Left ventricle myocardium inferior (tissue), 1 donor: ENCODE measurements around the gene KDM2A. TPM values are rescaled to one million over a fixed set of nuclear protein-coding genes. Genes with fewer than 3 reads are reported as not detected.
"Not testable (repeated sequence)": the region's sequence is repeated elsewhere in the genome, so short reads cannot be mapped to it uniquely, and the experiment has no call there.

Experiments used
- DNase-seq: peaks from one replicate; pipeline ENCODE4 v3.0.0-alpha.2; 2020
- H3K27ac ChIP-seq: fragments of 200-600 bp; replicated peaks from 2 replicates; pipeline ENCODE4 v1.8.0; 2021
- H3K27me3 ChIP-seq: fragments of 200-600 bp; 2 replicates; pipeline ENCODE4 v1.8.0; 2021; ENCODE audit warnings: low read depth
- H3K36me3 ChIP-seq: fragments of 200-600 bp; 2 replicates; pipeline ENCODE4 v1.8.0; 2021
- H3K4me1 ChIP-seq: fragments of 200-600 bp; 2 replicates; pipeline ENCODE4 v1.8.0; 2021
- H3K4me3 ChIP-seq: fragments of 200-600 bp; 2 replicates; pipeline ENCODE4 v1.8.0; 2021; ENCODE audit warnings: mild to moderate bottlenecking, moderate library complexity
- H3K9me3 ChIP-seq: fragments of 200-600 bp; replicated peaks from 2 replicates; pipeline ENCODE4 v1.8.0; 2021
- CTCF ChIP-seq: fragments of 200-600 bp; IDR thresholded peaks from 2 replicates; pipeline ENCODE4 v1.8.0; 2021; ENCODE audit warnings: antibody characterized with exemption, mild to moderate bottlenecking, borderline replicate concordance
- intact Hi-C: fragments of 100-400 bp; cut with micrococcal nuclease; formaldehyde crosslinking; loops from one replicate; pipeline ENCODE4 v1.11.0; 2022
- total RNA-seq: library from RNA; stranded (reverse); fragmentation: NEBNext Ultra II Directional; extraction: Animal tissue kit (Norgen Biotek cat#: 25700); gene quantifications from one replicate; pipeline ENCODE4 v1.2.1, GENCODE V29; 2021
- donor health status: DM: no; HTN: yes; CAD: no; lungs with severe emphysema.

The KDM2A gene
- total RNA-seq, 1 donor from 2014 or later = 37.6 TPM

- no peak overlapping the region for H3K4me3 ChIP-seq
- no peaks in the 10 kb centered on the region for H3K9me3 ChIP-seq
- no peaks in the 10 kb centered on the region for H3K27me3 ChIP-seq
- no peaks in the 10 kb centered on the region for H3K4me1 ChIP-seq
- H3K36me3 ChIP-seq = peaks cover 39% of the 10 kb centered on the region
- intact Hi-C loops = no loop called here
- DNase-seq = no peak
- no peak overlapping the region for H3K27ac ChIP-seq
- no peak for TF ChIP-seq CTCF
These were observed 77.0 kb downstream of the KDM2A start for GRCh38 chr11:67195971-67196456.

- Histone ChIP-seq H3K27me3 (no peaks in the 10 kb centered on the region), H3K27ac (no peak overlapping the region), H3K9me3 (no peaks in the 10 kb centered on the region), H3K36me3 (peaks cover 37% of the 10 kb centered on the region), H3K4me3 (no peak overlapping the region), H3K4me1 (no peaks in the 10 kb centered on the region)
- no peak for TF ChIP-seq CTCF
- intact Hi-C loops = no loop called here
- no peak for DNase-seq
These were observed 78.5 kb downstream of the KDM2A start for GRCh38 chr11:67197606-67198005.

- DNase-seq, H3K27me3 ChIP-seq, H3K27ac ChIP-seq, H3K4me1 ChIP-seq, H3K4me3 ChIP-seq, H3K9me3 ChIP-seq, intact Hi-C loops: not testable (repeated sequence)
- peaks cover 35% of the 10 kb centered on the region for H3K36me3 ChIP-seq
These were observed 79.7 kb downstream of the KDM2A start for GRCh38 chr11:67198781-67199180.

GRCh38 chr11:67199751-67200150 is 80.7 kb downstream of the KDM2A start:
- no peak for TF ChIP-seq CTCF
- Histone ChIP-seq H3K27ac (no peak overlapping the region), H3K9me3 (no peaks in the 10 kb centered on the region), H3K36me3 (peaks cover 25% of the 10 kb centered on the region), H3K4me3 (no peak overlapping the region), H3K4me1 (no peaks in the 10 kb centered on the region), H3K27me3 (no peaks in the 10 kb centered on the region)
- intact Hi-C loops = no loop called here
- no peak for DNase-seq

- intact Hi-C loops = no loop called here
- Histone ChIP-seq H3K27me3 (no peaks in the 10 kb centered on the region), H3K27ac (no peak overlapping the region), H3K4me1 (no peaks in the 10 kb centered on the region), H3K4me3 (no peak overlapping the region), H3K9me3 (no peaks in the 10 kb centered on the region), H3K36me3 (peaks cover 25% of the 10 kb centered on the region)
- no peak for TF ChIP-seq CTCF
- DNase-seq = no peak
These were observed 83.0 kb downstream of the KDM2A start for GRCh38 chr11:67202028-67202427.

GRCh38 chr11:67204822-67205221 is 85.8 kb downstream of the KDM2A start:
- no peaks in the 10 kb centered on the region for H3K4me1 ChIP-seq
- H3K27me3 ChIP-seq = no peaks in the 10 kb centered on the region
- no peaks in the 10 kb centered on the region for H3K9me3 ChIP-seq
- no peak overlapping the region for H3K4me3 ChIP-seq
- peaks cover 46% of the 10 kb centered on the region for H3K36me3 ChIP-seq
- DNase-seq = no peak
- no peak overlapping the region for H3K27ac ChIP-seq
- no peak for TF ChIP-seq CTCF
- intact Hi-C loops = no loop called here

GRCh38 chr11:67209222-67209621 is 90.2 kb downstream of the KDM2A start:
- H3K27ac ChIP-seq, DNase-seq, H3K4me1 ChIP-seq, H3K4me3 ChIP-seq, intact Hi-C loops, H3K9me3 ChIP-seq, H3K27me3 ChIP-seq: not testable (repeated sequence)
- H3K36me3 ChIP-seq = peaks cover 58% of the 10 kb centered on the region
